ENCODE measurements around the gene MCOLN3.

Gene MCOLN3

DNA sequence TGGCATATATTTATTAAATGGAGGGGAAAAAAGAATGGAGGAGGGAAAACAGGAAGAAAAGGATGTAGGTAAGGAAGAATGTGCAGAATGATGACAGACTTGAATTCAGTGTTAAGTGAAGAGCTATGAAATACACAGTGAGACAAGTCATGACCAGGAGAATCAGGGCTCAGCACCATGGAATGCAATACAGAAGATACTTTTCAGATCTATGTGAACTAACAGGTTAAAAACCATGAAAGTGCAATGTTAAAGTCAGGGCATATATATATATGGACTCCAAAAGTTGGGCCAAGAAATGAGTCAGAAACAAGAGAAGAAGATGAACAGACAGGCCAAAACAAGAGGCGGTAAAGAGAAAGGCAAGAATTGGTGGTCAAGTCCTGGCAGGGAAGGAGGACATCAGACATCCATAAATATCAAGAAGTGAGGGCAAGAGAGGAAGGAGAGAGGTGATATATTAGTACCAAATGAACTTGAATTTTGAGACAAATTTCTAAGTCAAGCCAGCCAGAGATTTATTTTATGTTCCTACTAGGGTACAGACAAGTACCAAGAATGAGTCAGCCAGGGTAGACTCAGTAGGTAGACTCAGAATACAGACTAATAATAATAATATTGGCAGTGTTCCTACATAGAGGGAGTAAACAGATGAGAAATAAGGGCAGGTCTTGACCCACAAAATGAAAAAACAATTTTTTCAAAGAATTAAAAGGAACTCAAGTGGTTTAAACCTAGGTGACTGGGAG lies 39.5 kb upstream of the MCOLN3 start:
- no peak for TF ChIP-seq EZH2phosphoT487 (IDR thresholded peaks at IDR 0.05; ENCODE audit: borderline replicate concordance, low read length)
- TF ChIP-seq, protein P1, sequence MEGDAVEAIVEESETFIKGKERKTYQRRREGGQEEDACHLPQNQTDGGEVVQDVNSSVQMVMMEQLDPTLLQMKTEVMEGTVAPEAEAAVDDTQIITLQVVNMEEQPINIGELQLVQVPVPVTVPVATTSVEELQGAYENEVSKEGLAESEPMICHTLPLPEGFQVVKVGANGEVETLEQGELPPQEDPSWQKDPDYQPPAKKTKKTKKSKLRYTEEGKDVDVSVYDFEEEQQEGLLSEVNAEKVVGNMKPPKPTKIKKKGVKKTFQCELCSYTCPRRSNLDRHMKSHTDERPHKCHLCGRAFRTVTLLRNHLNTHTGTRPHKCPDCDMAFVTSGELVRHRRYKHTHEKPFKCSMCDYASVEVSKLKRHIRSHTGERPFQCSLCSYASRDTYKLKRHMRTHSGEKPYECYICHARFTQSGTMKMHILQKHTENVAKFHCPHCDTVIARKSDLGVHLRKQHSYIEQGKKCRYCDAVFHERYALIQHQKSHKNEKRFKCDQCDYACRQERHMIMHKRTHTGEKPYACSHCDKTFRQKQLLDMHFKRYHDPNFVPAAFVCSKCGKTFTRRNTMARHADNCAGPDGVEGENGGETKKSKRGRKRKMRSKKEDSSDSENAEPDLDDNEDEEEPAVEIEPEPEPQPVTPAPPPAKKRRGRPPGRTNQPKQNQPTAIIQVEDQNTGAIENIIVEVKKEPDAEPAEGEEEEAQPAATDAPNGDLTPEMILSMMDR (IDR thresholded peaks at IDR 0.05; ENCODE audit: low read depth, low read length, poor library complexity, severe bottlenecking), result no peak
- Histone ChIP-seq H3K9me3 (ENCODE audit: control insufficient read depth, insufficient read depth, low read length) (no peaks in the 10 kb centered on the region), H3K4me2 (ENCODE audit: low read length) (no peak overlapping the region)

DNA sequence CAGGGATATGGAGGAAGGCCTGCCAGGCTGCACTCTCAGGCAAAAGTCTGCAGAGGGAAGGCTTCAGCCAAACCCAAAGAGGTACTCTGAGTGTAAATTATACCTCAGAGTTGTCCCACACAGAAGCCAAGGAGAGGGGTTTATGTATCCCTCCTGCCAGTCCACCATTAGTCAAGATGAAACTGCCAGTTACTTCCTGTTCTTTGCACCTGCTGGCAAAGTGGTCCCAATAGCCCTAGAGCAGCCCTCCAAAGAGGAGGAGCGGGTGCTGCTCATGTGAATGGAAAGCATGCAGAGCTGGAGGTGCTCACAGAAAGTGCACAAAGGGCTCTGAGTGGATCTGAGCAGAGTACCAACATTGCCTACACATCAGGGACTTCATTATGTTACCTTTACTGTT lies 37.1 kb upstream of the MCOLN3 start:
- Histone ChIP-seq H3K79me2 (ENCODE audit: control insufficient read depth, low read length) (no peaks in the 10 kb centered on the region), H3K27me3 (ENCODE audit: control insufficient read depth, low read length) (peaks cover 14% of the 10 kb centered on the region), H3K4me3 (ENCODE audit: low read length) (no peak overlapping the region), H4K20me1 (ENCODE audit: control insufficient read depth, insufficient read depth, low read depth, low read length) (no peaks in the 10 kb centered on the region), H3K27ac (ENCODE audit: low read depth, low read length) (no peak overlapping the region), H3K4me1 (ENCODE audit: control insufficient read depth, low read length) (no peaks in the 10 kb centered on the region), H3K36me3 (ENCODE audit: control insufficient read depth, low read length) (no peaks in the 10 kb centered on the region), H3K9me2 (replicated peaks; ENCODE audit: control insufficient read depth, low read length) (no peaks in the 10 kb centered on the region), H3K9me3 (ENCODE audit: control insufficient read depth, insufficient read depth, low read length) (no peaks in the 10 kb centered on the region), H3F3A (ENCODE audit: control insufficient read depth, insufficient read depth) (no peaks in the 10 kb centered on the region), H3K4me2 (ENCODE audit: low read length) (no peak overlapping the region)
- TF ChIP-seq, protein P1 (IDR thresholded peaks at IDR 0.05; ENCODE audit: low read depth, low read length, poor library complexity, severe bottlenecking), result no peak
- no peak for TF ChIP-seq EZH2phosphoT487 (IDR thresholded peaks at IDR 0.05; ENCODE audit: borderline replicate concordance, low read length)

More for the DNA sequence above, 39.5 kb upstream of the MCOLN3 start:
- no peaks in the 10 kb centered on the region for H3F3A ChIP-seq (ENCODE audit: control insufficient read depth, insufficient read depth)
- peaks cover 6% of the 10 kb centered on the region for H3K4me1 ChIP-seq (ENCODE audit: control insufficient read depth, low read length)
- H3K36me3 ChIP-seq (ENCODE audit: control insufficient read depth, low read length), result no peaks in the 10 kb centered on the region
- H3K27ac ChIP-seq (ENCODE audit: low read depth, low read length), result no peak overlapping the region
- no peaks in the 10 kb centered on the region for H4K20me1 ChIP-seq (ENCODE audit: control insufficient read depth, insufficient read depth, low read depth, low read length)
- peaks cover 37% of the 10 kb centered on the region for H3K27me3 ChIP-seq (ENCODE audit: control insufficient read depth, low read length)
- no peak overlapping the region for H3K4me3 ChIP-seq (ENCODE audit: low read length)
- H3K79me2 ChIP-seq (ENCODE audit: control insufficient read depth, low read length), result no peaks in the 10 kb centered on the region
- no peaks in the 10 kb centered on the region for H3K9me2 ChIP-seq (replicated peaks; ENCODE audit: control insufficient read depth, low read length)

DNA sequence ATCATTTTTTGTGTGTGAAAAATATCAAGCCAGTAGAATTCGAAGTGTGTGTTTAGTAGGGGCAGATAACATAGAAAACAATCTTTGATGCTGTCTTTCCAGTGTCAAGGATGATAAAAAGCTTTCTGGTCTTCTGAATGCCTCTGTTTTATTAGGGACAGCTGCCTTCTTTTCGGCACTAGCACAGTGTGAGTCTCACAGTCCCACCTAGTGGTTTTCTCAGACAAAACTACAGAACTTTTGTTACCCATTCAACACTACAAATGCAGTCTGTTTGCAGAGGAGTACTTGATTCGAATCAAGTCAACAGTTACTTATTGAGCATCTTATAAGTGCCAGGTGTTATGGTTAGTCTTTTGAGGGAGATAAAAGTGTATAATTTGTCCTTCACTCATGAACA lies 30.6 kb upstream of the MCOLN3 start:
- Histone ChIP-seq H3K9me2 (replicated peaks; ENCODE audit: control insufficient read depth, low read length) (no peaks in the 10 kb centered on the region), H3K4me1 (ENCODE audit: control insufficient read depth, low read length) (no peaks in the 10 kb centered on the region), H4K20me1 (ENCODE audit: control insufficient read depth, insufficient read depth, low read depth, low read length) (no peaks in the 10 kb centered on the region), H3K4me2 (ENCODE audit: low read length) (no peak overlapping the region), H3K27me3 (ENCODE audit: control insufficient read depth, low read length) (peaks cover 5% of the 10 kb centered on the region; the same call in 1 of the 2 replicates), H3K4me3 (ENCODE audit: low read length) (no peak overlapping the region), H3K36me3 (ENCODE audit: control insufficient read depth, low read length) (no peaks in the 10 kb centered on the region), H3K79me2 (ENCODE audit: control insufficient read depth, low read length) (no peaks in the 10 kb centered on the region), H3K27ac (ENCODE audit: low read depth, low read length) (no peak overlapping the region), H3K9me3 (ENCODE audit: control insufficient read depth, insufficient read depth, low read length) (no peaks in the 10 kb centered on the region), H3F3A (ENCODE audit: control insufficient read depth, insufficient read depth) (no peaks in the 10 kb centered on the region)
- no peak for TF ChIP-seq EZH2phosphoT487 (IDR thresholded peaks at IDR 0.05; ENCODE audit: borderline replicate concordance, low read length)
- TF ChIP-seq, protein P1 (IDR thresholded peaks at IDR 0.05; ENCODE audit: low read depth, low read length, poor library complexity, severe bottlenecking), result no peak
